GM12801 (cell line): ENCODE measurements around the gene APOH.

ENCODE experiments used
- CTCF ChIP-seq: IDR thresholded peaks from one replicate; pipeline ENCODE4 v1.5.1; 2011; ENCODE audit warnings: control low read depth; ENCODE audit not compliant: insufficient read length; ENCODE audit errors: extremely low read depth

The APOH gene

GRCh38 chr17:66270106-66270505 is 40.9 kb upstream of the APOH start:
- no peak for TF ChIP-seq CTCF

GRCh38 chr17:66268247-66268927 is 39.2 kb upstream of the APOH start:
- TF ChIP-seq CTCF = no peak

GRCh38 chr17:66264696-66265095 is 35.5 kb upstream of the APOH start:
- no peak for TF ChIP-seq CTCF

- TF ChIP-seq CTCF = no peak
Measured at GRCh38 chr17:66262767-66263166, 33.6 kb upstream of the APOH start.

GRCh38 chr17:66260688-66261087 is 31.5 kb upstream of the APOH start:
- TF ChIP-seq CTCF = no peak

- no peak for TF ChIP-seq CTCF
Measured at GRCh38 chr17:66260275-66260674, 31.1 kb upstream of the APOH start.

- no peak for TF ChIP-seq CTCF
Measured at GRCh38 chr17:66255527-66255971, 26.3 kb upstream of the APOH start.
